Spleen (tissue), 7 donors: ENCODE measurements around the gene XAF1.
A peak's percentile ranks its signal among the peaks of the same experiment; 100 is the strongest.

ENCODE experiments used
- POLR2A ChIP-seq, 3 donors: fragments of 450-650 bp; IDR thresholded peaks; one replicate each; pipeline ENCODE4 v1.5.1; 2017; ENCODE audit warnings: antibody characterized with exemption in 3 of 3, mild to moderate bottlenecking in 1 of 3
- POLR2AphosphoS5 ChIP-seq, 3 donors: sonication (generic); formaldehyde crosslinking; IDR thresholded peaks; one replicate each; pipeline ENCODE4 v1.5.1; 2017; ENCODE audit warnings: antibody characterized with exemption in 3 of 3
- TF ChIP-seq, protein P1 (sequence below), 11 experiments: fragments of 200-600 bp in 7 of 11; fragments of 450-650 bp in 4 of 11; sonication (generic) in 4 of 11; IDR thresholded peaks in 8 of 11; conservative IDR thresholded peaks in 3 of 11; 1 replicate in 7 of 11; 2 replicates in 4 of 11; pipeline versions ENCODE4 v1.4.0 to v1.8.0; 2016 to 2021; ENCODE audit warnings: antibody characterized with exemption in 11 of 11, inconsistent platforms in 4 of 11, mild to moderate bottlenecking in 1 of 11
- donor health status: DM: no; HTN: no; CAD: no; lungs with moderate emphysema.
- donor health status: DM: no; HTN: no; CAD: no.
- donor health status: DM: no; HTN: no; CAD: no.

DNA sequence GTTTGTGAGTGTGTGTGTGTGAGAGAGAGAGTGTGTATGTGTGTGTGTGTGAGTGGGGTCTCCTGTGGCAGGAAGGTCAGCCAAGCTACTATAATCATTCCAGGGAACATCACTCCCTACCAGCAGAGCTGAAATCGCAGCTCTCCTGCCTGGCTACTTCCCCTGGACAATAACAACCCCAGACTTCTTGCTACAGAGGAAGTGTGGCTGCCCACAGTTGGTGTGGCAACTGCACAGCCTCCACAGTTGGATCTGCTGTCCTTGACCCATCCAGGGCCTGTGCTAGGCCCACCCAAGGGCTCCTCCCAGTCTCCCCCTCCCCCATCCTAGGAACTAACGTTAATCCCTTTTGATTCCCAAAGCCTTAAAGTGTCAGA, 44.2 kb upstream of the XAF1 start:
- TF ChIP-seq, protein P1, sequence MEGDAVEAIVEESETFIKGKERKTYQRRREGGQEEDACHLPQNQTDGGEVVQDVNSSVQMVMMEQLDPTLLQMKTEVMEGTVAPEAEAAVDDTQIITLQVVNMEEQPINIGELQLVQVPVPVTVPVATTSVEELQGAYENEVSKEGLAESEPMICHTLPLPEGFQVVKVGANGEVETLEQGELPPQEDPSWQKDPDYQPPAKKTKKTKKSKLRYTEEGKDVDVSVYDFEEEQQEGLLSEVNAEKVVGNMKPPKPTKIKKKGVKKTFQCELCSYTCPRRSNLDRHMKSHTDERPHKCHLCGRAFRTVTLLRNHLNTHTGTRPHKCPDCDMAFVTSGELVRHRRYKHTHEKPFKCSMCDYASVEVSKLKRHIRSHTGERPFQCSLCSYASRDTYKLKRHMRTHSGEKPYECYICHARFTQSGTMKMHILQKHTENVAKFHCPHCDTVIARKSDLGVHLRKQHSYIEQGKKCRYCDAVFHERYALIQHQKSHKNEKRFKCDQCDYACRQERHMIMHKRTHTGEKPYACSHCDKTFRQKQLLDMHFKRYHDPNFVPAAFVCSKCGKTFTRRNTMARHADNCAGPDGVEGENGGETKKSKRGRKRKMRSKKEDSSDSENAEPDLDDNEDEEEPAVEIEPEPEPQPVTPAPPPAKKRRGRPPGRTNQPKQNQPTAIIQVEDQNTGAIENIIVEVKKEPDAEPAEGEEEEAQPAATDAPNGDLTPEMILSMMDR (IDR thresholded peaks at IDR 0.05 in 8 of 11, conservative IDR thresholded peaks at IDR 0.05 in 3 of 11), result no peak
- TF ChIP-seq POLR2AphosphoS5 (IDR thresholded peaks at IDR 0.05) (peak in 2 of 3 donors; percentile 14 to 38), POLR2A (IDR thresholded peaks at IDR 0.05) (no peak)
